Activated CD4-positive, alpha-beta memory T cell treated with anti-CD3 and anti-CD28 coated beads for 36 hours (primary cell): ENCODE results near the gene WDFY4. TPM values are rescaled to one million over a fixed set of nuclear protein-coding genes. Genes with fewer than 3 reads are reported as not detected.

Source experiments
- CTCF ChIA-PET: fragments of 350-600 bp; sonication (Branson Sonifier 250); formaldehyde crosslinking; loops from one replicate; lab custom pipeline; 2021; ENCODE audit warnings: antibody characterized with exemption, inconsistent platforms; lab: Charles Lee
- POLR2A ChIA-PET: fragments of 350-600 bp; sonication (Branson Sonifier 250); formaldehyde crosslinking; loops from one replicate; lab custom pipeline; 2021; ENCODE audit warnings: antibody characterized with exemption; lab: Charles Lee
- DNase-seq: peaks from one replicate; pipeline ENCODE4 v3.0.0-alpha.2; 2020
- H3K27ac Mint-ChIP-seq: one replicate; pipeline ENCODE4 v1.8.0; 2021; ENCODE audit warnings: mixed read lengths
- H3K27me3 Mint-ChIP-seq: one replicate; pipeline ENCODE4 v1.8.0; 2021; ENCODE audit warnings: mixed read lengths
- H3K36me3 Mint-ChIP-seq: one replicate; pipeline ENCODE4 v1.8.0; 2021; ENCODE audit warnings: mixed read lengths
- H3K4me1 Mint-ChIP-seq: one replicate; pipeline ENCODE4 v1.8.0; 2021; ENCODE audit warnings: low read depth, mixed read lengths
- H3K4me3 Mint-ChIP-seq: one replicate; pipeline ENCODE4 v1.8.0; 2021; ENCODE audit warnings: mild to moderate bottlenecking, mixed read lengths
- H3K9me3 Mint-ChIP-seq: one replicate; pipeline ENCODE4 v1.8.0; 2021; ENCODE audit warnings: mixed read lengths
- intact Hi-C: fragments of 100-400 bp; cut with micrococcal nuclease; formaldehyde crosslinking; loops from one replicate; pipeline ENCODE4 v1.15.1; 2023
- total RNA-seq, 2 experiments: library from RNA; stranded (reverse); gene quantifications; one replicate each; pipeline ENCODE4 v1.2.3, GENCODE V29; 2021

The WDFY4 gene
- total RNA-seq, 2 experiments from 2014 or later, result not detected

- H3K27me3 Mint-ChIP-seq, result peaks cover 1% of the 10 kb centered on the region
- H3K27ac Mint-ChIP-seq, result no peak overlapping the region
- no peak for DNase-seq
- no peaks in the 10 kb centered on the region for H3K4me1 Mint-ChIP-seq
- H3K36me3 Mint-ChIP-seq, result no peaks in the 10 kb centered on the region
- intact Hi-C loops, result no loop called here
- no peak overlapping the region for H3K4me3 Mint-ChIP-seq
- ChIA-PET CTCF (no interaction called here), POLR2A (no interaction called here)
- no peaks in the 10 kb centered on the region for H3K9me3 Mint-ChIP-seq
Observed at GRCh38 chr10:48895803-48896195, 211.1 kb downstream of the WDFY4 start.

- no peaks in the 10 kb centered on the region for H3K36me3 Mint-ChIP-seq
- ChIA-PET POLR2A (no interaction called here), CTCF (no interaction called here)
- no peak overlapping the region for H3K4me3 Mint-ChIP-seq
- intact Hi-C loops, result no loop called here
- no peak overlapping the region for H3K27ac Mint-ChIP-seq
- H3K9me3 Mint-ChIP-seq, result no peaks in the 10 kb centered on the region
- H3K27me3 Mint-ChIP-seq, result peaks cover 1% of the 10 kb centered on the region
- no peak for DNase-seq
- no peaks in the 10 kb centered on the region for H3K4me1 Mint-ChIP-seq
Observed at GRCh38 chr10:48896756-48897440, 212.2 kb downstream of the WDFY4 start.

- Mint-ChIP-seq H3K4me3 (no peak overlapping the region), H3K9me3 (no peaks in the 10 kb centered on the region), H3K4me1 (no peaks in the 10 kb centered on the region), H3K36me3 (no peaks in the 10 kb centered on the region), H3K27me3 (peaks cover 1% of the 10 kb centered on the region), H3K27ac (no peak overlapping the region)
- CTCF ChIA-PET, result no interaction called here
- POLR2A ChIA-PET, result no interaction called here
- DNase-seq, result no peak
- intact Hi-C loops, result no loop called here
Observed at GRCh38 chr10:48897441-48897790, 212.7 kb downstream of the WDFY4 start.

- Mint-ChIP-seq H3K27me3 (peaks cover 1% of the 10 kb centered on the region), H3K36me3 (no peaks in the 10 kb centered on the region), H3K4me3 (no peak overlapping the region), H3K9me3 (no peaks in the 10 kb centered on the region), H3K4me1 (no peaks in the 10 kb centered on the region), H3K27ac (no peak overlapping the region)
- intact Hi-C loops, result no loop called here
- ChIA-PET POLR2A (no interaction called here), CTCF (interaction anchor here (1.7 kb wide), 1 partner anchor 242 kb away, joined by 4 read pairs; no protein-coding TSS in a partner anchor)
- no peak for DNase-seq
Observed at GRCh38 chr10:48898426-48898825, 213.8 kb downstream of the WDFY4 start.

GRCh38 chr10:48899781-48900180, 215.1 kb downstream of the WDFY4 start:
- H3K27me3 Mint-ChIP-seq, result peaks cover 1% of the 10 kb centered on the region
- H3K4me3 Mint-ChIP-seq, result no peak overlapping the region
- no peak for DNase-seq
- POLR2A ChIA-PET, result no interaction called here
- H3K27ac Mint-ChIP-seq, result no peak overlapping the region
- intact Hi-C loops, result no loop called here
- CTCF ChIA-PET, result no interaction called here
- H3K4me1 Mint-ChIP-seq, result no peaks in the 10 kb centered on the region
- no peaks in the 10 kb centered on the region for H3K36me3 Mint-ChIP-seq
- no peaks in the 10 kb centered on the region for H3K9me3 Mint-ChIP-seq

GRCh38 chr10:48900371-48900801, 215.7 kb downstream of the WDFY4 start:
- CTCF ChIA-PET, result no interaction called here
- intact Hi-C loops, result no loop called here
- Mint-ChIP-seq H3K4me3 (no peak overlapping the region), H3K4me1 (no peaks in the 10 kb centered on the region), H3K27me3 (peaks cover 1% of the 10 kb centered on the region), H3K36me3 (no peaks in the 10 kb centered on the region), H3K27ac (no peak overlapping the region), H3K9me3 (no peaks in the 10 kb centered on the region)
- no peak for DNase-seq
- POLR2A ChIA-PET, result no interaction called here

GRCh38 chr10:48901319-48901718, 216.6 kb downstream of the WDFY4 start:
- Mint-ChIP-seq H3K27ac (no peak overlapping the region), H3K4me3 (no peak overlapping the region), H3K27me3 (peaks cover 1% of the 10 kb centered on the region), H3K36me3 (no peaks in the 10 kb centered on the region), H3K4me1 (no peaks in the 10 kb centered on the region), H3K9me3 (no peaks in the 10 kb centered on the region)
- intact Hi-C loops, result no loop called here
- DNase-seq, result no peak
- ChIA-PET CTCF (no interaction called here), POLR2A (interaction anchor here (0.6 kb wide), 1 partner anchor 113 kb away, joined by 3 read pairs; no protein-coding TSS in a partner anchor)

GRCh38 chr10:48902096-48902495, 217.4 kb downstream of the WDFY4 start:
- H3K27me3 Mint-ChIP-seq, result peaks cover 1% of the 10 kb centered on the region
- H3K4me1 Mint-ChIP-seq, result no peaks in the 10 kb centered on the region
- CTCF ChIA-PET, result interaction anchor here (0.7 kb wide), 1 partner anchor 15 kb away, joined by 3 read pairs; no protein-coding TSS in a partner anchor
- POLR2A ChIA-PET, result no interaction called here
- intact Hi-C loops, result no loop called here
- no peak overlapping the region for H3K27ac Mint-ChIP-seq
- no peak for DNase-seq
- H3K9me3 Mint-ChIP-seq, result no peaks in the 10 kb centered on the region
- no peaks in the 10 kb centered on the region for H3K36me3 Mint-ChIP-seq
- H3K4me3 Mint-ChIP-seq, result no peak overlapping the region

GRCh38 chr10:48903151-48903550, 218.5 kb downstream of the WDFY4 start:
- DNase-seq, result no peak
- Mint-ChIP-seq H3K27me3 (peaks cover 4% of the 10 kb centered on the region), H3K36me3 (no peaks in the 10 kb centered on the region), H3K4me1 (no peaks in the 10 kb centered on the region), H3K27ac (no peak overlapping the region), H3K9me3 (no peaks in the 10 kb centered on the region), H3K4me3 (no peak overlapping the region)
- ChIA-PET POLR2A (no interaction called here), CTCF (no interaction called here)
- intact Hi-C loops, result no loop called here

GRCh38 chr10:48904861-48905260, 220.2 kb downstream of the WDFY4 start:
- CTCF ChIA-PET, result no interaction called here
- no peaks in the 10 kb centered on the region for H3K4me1 Mint-ChIP-seq
- H3K4me3 Mint-ChIP-seq, result no peak overlapping the region

GRCh38 chr10:48905311-48905710, 220.6 kb downstream of the WDFY4 start:
- no peak for DNase-seq
- CTCF ChIA-PET, result no interaction called here
- no peak overlapping the region for H3K4me3 Mint-ChIP-seq
- no peaks in the 10 kb centered on the region for H3K9me3 Mint-ChIP-seq
- H3K4me1 Mint-ChIP-seq, result no peaks in the 10 kb centered on the region
- peaks cover 6% of the 10 kb centered on the region for H3K27me3 Mint-ChIP-seq
- POLR2A ChIA-PET, result no interaction called here
- no peaks in the 10 kb centered on the region for H3K36me3 Mint-ChIP-seq
- no peak overlapping the region for H3K27ac Mint-ChIP-seq
- intact Hi-C loops, result no loop called here

More at GRCh38 chr10:48904861-48905260, 220.2 kb downstream of the WDFY4 start:
- Mint-ChIP-seq H3K27ac (no peak overlapping the region), H3K27me3 (peaks cover 6% of the 10 kb centered on the region), H3K9me3 (no peaks in the 10 kb centered on the region), H3K36me3 (no peaks in the 10 kb centered on the region)
- POLR2A ChIA-PET, result no interaction called here
- no peak for DNase-seq
- intact Hi-C loops, result no loop called here

- H3K4me1 Mint-ChIP-seq, result no peaks in the 10 kb centered on the region
- no peak overlapping the region for H3K4me3 Mint-ChIP-seq
- no peak overlapping the region for H3K27ac Mint-ChIP-seq
- ChIA-PET CTCF (no interaction called here), POLR2A (no interaction called here)
- H3K9me3 Mint-ChIP-seq, result no peaks in the 10 kb centered on the region
- no peaks in the 10 kb centered on the region for H3K36me3 Mint-ChIP-seq
- no peak for DNase-seq
- peaks cover 10% of the 10 kb centered on the region for H3K27me3 Mint-ChIP-seq
- intact Hi-C loops, result no loop called here
Observed at GRCh38 chr10:48906841-48907240, 222.2 kb downstream of the WDFY4 start.

- intact Hi-C loops, result no loop called here
- Mint-ChIP-seq H3K27me3 (peaks cover 10% of the 10 kb centered on the region), H3K4me3 (no peak overlapping the region), H3K36me3 (no peaks in the 10 kb centered on the region), H3K9me3 (no peaks in the 10 kb centered on the region), H3K4me1 (no peaks in the 10 kb centered on the region), H3K27ac (no peak overlapping the region)
- POLR2A ChIA-PET, result no interaction called here
- CTCF ChIA-PET, result interaction anchor here (0.6 kb wide), 1 partner anchor 106 kb away, joined by 4 read pairs; no protein-coding TSS in a partner anchor
- no peak for DNase-seq
Observed at GRCh38 chr10:48907730-48908129, 223.1 kb downstream of the WDFY4 start.
